ENCODE results near the gene CHMP2A. TPM values are rescaled to one million over a fixed set of nuclear protein-coding genes. Genes with fewer than 3 reads are reported as not detected.

Gene CHMP2A
- total RNA-seq, 1 experiment from 2014 or later, result 154 TPM

DNA sequence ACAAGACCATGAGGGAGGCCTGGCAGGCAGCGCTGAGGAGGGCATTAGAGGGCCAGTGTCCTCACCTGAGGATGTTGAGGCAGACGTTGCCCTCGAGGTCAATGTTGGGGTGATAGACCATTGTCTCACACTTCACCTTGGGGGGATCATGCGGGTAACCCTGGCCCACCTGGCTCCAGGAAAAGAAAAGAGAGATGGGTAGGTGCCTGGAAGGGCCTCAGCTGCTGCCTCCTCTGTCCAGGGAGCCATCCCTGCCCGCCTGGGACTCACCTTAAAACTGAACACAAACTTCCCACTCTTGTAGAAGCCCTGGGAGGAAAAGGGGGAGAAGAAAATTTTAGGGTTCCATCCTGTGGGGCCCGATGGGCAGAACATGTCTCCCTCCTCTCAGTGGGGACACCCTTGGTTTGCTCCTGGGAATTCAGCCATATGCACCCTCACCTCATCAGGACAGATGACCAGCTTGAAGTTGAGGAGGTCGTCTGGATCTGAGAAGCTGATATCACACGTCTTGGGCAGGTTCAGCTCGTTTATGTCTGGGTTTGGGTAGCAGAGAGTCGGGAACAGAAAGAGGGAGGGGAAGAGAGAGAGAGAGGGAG is 1.8 kb upstream of the CHMP2A start:
- Mint-ChIP-seq H3K4me3 (ENCODE audit: unreplicated experiment) (peak overlapping the region; percentile 98), H3K27me3 (ENCODE audit: insufficient read depth, unreplicated experiment) (no peaks in the 10 kb centered on the region), H3K4me1 (ENCODE audit: insufficient read depth, unreplicated experiment) (peaks cover 41% of the 10 kb centered on the region), H3K9me3 (ENCODE audit: unreplicated experiment) (no peaks in the 10 kb centered on the region), H3K27ac (ENCODE audit: low read depth, unreplicated experiment) (peak overlapping the region; percentile 99), H3K36me3 (ENCODE audit: insufficient read depth, unreplicated experiment) (peaks cover 77% of the 10 kb centered on the region)
- intact Hi-C loops (cut with micrococcal nuclease), result no loop called here
- CTCF ChIA-PET, result interaction anchor here (1.1 kb wide), 1 partner anchor 42 kb away, joined by 3 read pairs; no protein-coding TSS in a partner anchor
- TF ChIP-seq, protein P1, sequence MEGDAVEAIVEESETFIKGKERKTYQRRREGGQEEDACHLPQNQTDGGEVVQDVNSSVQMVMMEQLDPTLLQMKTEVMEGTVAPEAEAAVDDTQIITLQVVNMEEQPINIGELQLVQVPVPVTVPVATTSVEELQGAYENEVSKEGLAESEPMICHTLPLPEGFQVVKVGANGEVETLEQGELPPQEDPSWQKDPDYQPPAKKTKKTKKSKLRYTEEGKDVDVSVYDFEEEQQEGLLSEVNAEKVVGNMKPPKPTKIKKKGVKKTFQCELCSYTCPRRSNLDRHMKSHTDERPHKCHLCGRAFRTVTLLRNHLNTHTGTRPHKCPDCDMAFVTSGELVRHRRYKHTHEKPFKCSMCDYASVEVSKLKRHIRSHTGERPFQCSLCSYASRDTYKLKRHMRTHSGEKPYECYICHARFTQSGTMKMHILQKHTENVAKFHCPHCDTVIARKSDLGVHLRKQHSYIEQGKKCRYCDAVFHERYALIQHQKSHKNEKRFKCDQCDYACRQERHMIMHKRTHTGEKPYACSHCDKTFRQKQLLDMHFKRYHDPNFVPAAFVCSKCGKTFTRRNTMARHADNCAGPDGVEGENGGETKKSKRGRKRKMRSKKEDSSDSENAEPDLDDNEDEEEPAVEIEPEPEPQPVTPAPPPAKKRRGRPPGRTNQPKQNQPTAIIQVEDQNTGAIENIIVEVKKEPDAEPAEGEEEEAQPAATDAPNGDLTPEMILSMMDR (IDR thresholded peaks at IDR 0.05; ENCODE audit: unreplicated experiment), result no peak
- POLR2A ChIA-PET, result interaction anchor here (0.9 to 6.4 kb wide), 7 partner anchors 9 to 195 kb away, joined by 3 to 44 read pairs (median 4); partner anchors contain the start of genes TRIM28 and ZBTB45
- DNase-seq (ENCODE audit: unreplicated experiment), result no peak
- no TSS peak for BruUV-seq (replicated peaks)

DNA sequence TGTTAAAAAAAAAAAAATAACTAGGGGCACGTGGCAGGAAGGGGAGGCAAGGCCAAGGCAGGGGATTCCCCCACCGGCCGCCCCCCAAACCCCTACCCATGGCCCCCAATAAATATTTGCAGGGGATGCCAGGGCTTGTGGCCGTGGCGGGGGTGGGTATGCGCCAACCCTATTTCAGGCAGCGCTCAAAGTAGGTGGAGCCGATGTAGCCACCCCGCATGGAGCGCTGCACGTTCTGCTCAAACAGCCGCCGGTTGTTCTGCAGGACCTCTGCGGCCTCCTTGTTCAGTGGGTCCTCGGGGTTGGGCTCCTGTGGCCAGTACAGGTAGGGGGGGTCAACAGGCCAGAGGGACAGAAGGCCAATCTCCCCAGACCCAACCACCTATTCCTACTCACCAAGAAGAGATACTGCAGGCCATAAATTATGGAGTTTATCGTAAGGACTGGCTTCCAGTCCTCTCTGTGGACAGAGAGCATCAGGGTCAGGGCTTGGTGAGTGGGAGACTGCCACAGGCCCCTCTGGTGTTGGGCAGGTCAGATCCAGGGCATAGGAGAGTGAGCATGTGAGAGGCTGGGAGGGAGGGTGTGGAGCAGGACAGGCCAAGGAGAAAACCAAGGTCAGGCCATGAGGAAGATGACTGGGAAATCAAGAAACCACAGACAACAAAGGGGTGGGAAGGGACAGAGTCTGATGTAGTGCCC is 1.2 kb upstream of the CHMP2A start:
- TF ChIP-seq, protein P1 (IDR thresholded peaks at IDR 0.05; ENCODE audit: unreplicated experiment), result no peak
- Mint-ChIP-seq H3K4me1 (ENCODE audit: insufficient read depth, unreplicated experiment) (peaks cover 41% of the 10 kb centered on the region), H3K27me3 (ENCODE audit: insufficient read depth, unreplicated experiment) (no peaks in the 10 kb centered on the region), H3K36me3 (ENCODE audit: insufficient read depth, unreplicated experiment) (peaks cover 80% of the 10 kb centered on the region), H3K27ac (ENCODE audit: low read depth, unreplicated experiment) (peak overlapping the region; percentile 99), H3K4me3 (ENCODE audit: unreplicated experiment) (peak overlapping the region; percentile 98), H3K9me3 (ENCODE audit: unreplicated experiment) (no peaks in the 10 kb centered on the region)
- intact Hi-C loops (cut with micrococcal nuclease), result loop anchor here (2.0 kb wide), 1 partner anchor 37 kb away; the partner anchor contains the start of gene ZBTB45
- BruUV-seq (replicated peaks), result TSS peak; percentile 14
- POLR2A ChIA-PET, result interaction anchor here (1.4 to 5.4 kb wide), 4 partner anchors 11 to 36 kb away, joined by 9 to 166 read pairs (median 68); partner anchors contain the start of genes MZF1, TRIM28 and ZBTB45
- CTCF ChIA-PET, result interaction anchor here (0.7 to 3.0 kb wide), 3 partner anchors 12 to 37 kb away, joined by 3 to 43 read pairs (median 4); partner anchors contain the start of genes TRIM28 and ZBTB45
- DNase-seq (ENCODE audit: unreplicated experiment), result no peak

DNA sequence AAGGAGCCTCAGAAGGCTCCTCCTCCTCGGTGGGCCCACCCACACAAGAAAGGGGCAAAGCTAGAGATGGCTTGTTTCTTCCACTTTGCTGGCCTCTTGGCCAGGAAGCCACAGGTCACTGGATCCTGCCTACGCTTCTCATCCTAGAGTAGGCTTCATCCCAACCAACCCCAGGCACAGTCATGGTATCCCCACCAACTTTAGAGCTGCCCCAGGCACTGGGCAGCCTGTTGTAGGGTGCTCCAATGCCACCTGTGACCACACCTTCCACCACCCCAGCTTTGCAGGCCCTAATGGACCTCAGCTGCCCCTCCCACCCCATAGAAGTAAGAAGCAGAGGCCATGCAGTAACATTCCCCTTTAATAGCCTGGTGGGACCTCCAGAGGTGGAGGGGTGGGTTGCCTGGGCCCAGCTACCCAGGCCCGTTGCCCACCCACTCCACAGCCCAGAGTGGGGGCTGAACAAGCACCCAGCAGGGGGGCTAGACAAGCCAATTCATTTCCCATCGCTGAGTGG is 522 bp upstream of the CHMP2A start:
- BruUV-seq (replicated peaks), result no TSS peak
- H3K9me3 Mint-ChIP-seq (ENCODE audit: unreplicated experiment), result no peaks in the 10 kb centered on the region
- DNase-seq (ENCODE audit: unreplicated experiment), result no peak
- peak overlapping the region; percentile 99 for H3K27ac Mint-ChIP-seq (ENCODE audit: low read depth, unreplicated experiment)
- CTCF ChIA-PET, result interaction anchor here (0.7 to 3.0 kb wide), 4 partner anchors 10 to 36 kb away, joined by 3 to 43 read pairs (median 5); partner anchors contain the start of genes TRIM28 and ZBTB45
- peaks cover 84% of the 10 kb centered on the region for H3K36me3 Mint-ChIP-seq (ENCODE audit: insufficient read depth, unreplicated experiment)
- peaks cover 38% of the 10 kb centered on the region for H3K4me1 Mint-ChIP-seq (ENCODE audit: insufficient read depth, unreplicated experiment)
- H3K4me3 Mint-ChIP-seq (ENCODE audit: unreplicated experiment), result peak overlapping the region; percentile 98
- intact Hi-C loops (cut with micrococcal nuclease), result loop anchor here (2.0 kb wide), 1 partner anchor 37 kb away; the partner anchor contains the start of gene ZBTB45
- TF ChIP-seq, protein P1 (IDR thresholded peaks at IDR 0.05; ENCODE audit: unreplicated experiment), result no peak
- POLR2A ChIA-PET, result interaction anchor here (0.8 to 5.4 kb wide), 7 partner anchors 11 to 80 kb away, joined by 4 to 166 read pairs (median 9); partner anchors contain the start of genes MZF1, TRIM28 and ZBTB45
- H3K27me3 Mint-ChIP-seq (ENCODE audit: insufficient read depth, unreplicated experiment), result no peaks in the 10 kb centered on the region
